Fibroblast of skin of right biceps (primary cell): ENCODE measurements around the gene HARBI1.
A peak's percentile ranks its signal among the peaks of the same experiment; 100 is the strongest.

Experiments
- DNase-seq: peaks from one replicate; pipeline ENCODE4 v3.0.0-alpha.2; 2013

The HARBI1 gene, protein sequence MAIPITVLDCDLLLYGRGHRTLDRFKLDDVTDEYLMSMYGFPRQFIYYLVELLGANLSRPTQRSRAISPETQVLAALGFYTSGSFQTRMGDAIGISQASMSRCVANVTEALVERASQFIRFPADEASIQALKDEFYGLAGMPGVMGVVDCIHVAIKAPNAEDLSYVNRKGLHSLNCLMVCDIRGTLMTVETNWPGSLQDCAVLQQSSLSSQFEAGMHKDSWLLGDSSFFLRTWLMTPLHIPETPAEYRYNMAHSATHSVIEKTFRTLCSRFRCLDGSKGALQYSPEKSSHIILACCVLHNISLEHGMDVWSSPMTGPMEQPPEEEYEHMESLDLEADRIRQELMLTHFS

DNA sequence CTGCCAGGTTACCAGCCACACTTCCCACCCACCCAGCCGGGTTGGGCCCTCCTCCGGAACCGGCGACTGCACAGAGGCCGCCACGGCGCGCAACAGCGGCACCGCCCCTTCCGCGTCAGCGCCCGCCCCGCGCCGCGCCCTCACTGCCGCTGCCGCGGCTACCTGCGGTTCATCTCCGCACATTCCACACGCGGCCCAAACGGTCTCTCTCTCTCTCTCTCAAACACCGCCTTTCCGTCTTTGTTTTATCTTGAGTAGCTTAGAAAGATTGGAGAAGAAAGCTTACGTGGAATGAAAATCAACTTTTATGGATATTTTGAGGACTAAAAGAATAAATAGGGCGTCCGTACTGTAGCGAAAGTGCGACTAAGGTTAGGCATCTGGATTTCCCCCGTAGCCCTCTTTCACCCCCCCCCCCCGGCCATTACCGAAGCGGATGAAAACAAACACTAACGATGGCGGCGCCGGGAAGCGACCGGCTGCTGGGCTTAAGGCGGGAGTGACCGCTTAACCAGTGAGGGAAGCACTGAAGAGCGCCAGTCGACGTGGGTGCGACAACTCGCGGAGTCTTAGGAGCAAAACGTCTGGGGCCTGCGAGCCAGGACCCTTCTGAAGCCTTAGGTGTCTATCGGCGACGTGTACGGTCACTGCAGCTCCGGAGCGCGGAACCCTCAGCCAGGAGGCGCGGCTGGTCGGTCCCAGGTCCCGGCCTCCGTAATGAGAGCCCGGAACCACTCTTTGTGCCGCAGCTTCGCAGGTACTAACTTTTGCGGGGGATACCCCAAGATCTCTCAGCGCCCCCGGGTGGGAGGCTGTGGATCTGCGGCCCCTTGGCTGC is at the start of gene HARBI1, which contains the start of gene ATG13:
Gene HARBI1 (minus strand): TSS at position 94 of the 838 bp plus-strand sequence. CDS start 990 bp downstream, outside the sequence.
Gene ATG13 (plus strand): TSS at position 420 of the 838 bp plus-strand sequence. CDS start 26,739 bp downstream, outside the sequence.
- peak; percentile 90 for DNase-seq

DNA sequence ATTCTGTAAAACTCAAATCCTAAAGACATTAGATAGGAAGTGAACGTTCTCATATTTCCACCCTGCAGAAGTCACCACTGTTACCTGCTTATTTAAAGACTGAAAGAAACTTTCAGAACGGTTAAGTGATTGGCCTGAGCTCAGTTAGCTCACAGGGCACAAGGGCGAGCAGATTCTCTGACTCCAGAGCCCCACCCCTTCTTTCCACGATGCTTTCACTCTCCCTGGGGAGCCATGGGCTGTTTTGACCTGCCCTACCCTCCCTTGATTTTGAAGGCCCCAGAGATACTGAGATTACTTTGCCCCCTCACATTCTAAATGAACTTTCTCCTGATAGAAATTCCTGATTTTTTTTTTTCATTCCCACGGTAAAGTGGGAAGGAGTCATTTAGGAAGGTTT is 49.5 kb upstream of the HARBI1 start:
- DNase-seq = no peak

DNA sequence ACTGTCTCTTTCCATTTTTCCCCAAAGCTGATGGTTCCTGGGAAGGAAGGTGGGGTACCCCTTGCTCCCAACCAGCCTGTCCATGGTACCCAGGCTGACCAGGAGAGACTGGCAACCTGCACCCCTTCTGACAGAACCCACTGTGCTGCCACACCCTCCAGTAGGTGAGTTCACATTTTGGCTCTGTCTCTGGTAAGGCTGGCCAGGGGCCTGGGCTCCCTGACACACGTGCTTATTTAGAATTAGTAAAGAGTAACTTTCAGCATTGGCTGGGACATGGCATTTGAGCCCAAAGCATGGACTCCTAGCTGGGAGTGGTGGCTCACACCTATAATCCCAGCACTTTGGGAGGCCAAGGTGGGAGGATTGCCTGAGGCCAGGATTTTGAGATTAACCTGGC is 48.3 kb upstream of the HARBI1 start:
- DNase-seq = no peak

DNA sequence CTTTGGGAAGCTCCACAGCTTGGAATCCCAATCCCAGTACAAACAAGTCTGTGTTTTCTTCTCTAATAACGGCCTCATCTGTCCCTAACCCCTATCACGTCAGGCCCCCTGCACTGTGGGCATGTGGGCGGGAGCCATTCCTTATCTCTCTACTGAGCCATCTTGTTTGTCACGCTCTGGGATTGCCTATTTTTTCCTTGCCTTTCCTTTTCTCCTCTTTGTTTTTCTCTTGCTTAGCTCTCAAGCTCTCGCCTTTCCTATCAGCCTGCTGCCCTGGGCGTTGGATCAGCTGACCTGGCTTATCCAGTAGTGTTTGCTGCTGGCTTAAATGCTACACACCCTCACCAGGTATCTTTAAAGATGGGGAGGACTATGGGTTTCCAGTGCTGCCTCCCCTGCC is 47.6 kb upstream of the HARBI1 start:
- DNase-seq = no peak

DNA sequence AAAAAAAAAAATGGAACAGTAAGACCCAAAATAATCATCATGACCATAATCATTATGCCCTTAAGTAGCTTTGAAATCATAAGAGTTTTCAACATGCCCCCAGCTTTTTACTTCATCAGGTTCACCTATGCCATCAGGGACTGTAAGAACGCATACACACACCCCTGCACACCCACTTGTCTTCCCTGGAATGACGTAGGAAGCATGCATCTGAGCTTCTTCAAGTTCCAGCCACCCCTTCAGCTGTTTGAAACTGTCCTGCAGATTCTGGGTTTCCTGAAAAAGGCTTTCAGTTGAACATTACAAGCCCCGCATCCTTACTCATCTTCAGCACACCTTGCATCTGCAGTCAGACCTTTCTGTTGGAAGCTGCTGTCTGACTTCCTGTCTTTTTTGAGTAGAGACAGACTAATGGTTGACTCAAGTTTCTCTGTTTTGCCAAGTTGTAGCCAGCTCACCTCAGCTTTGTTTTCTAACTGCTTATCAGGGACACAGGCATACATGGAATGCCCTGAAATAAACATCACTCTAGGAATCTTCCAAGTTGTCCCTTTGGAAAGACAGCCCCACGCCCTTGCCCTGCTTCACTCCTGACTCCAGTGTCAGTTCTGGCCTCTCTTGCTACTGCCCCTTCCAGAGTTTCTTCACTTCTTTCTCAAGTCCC is 46.4 kb upstream of the HARBI1 start:
- DNase-seq = no peak

DNA sequence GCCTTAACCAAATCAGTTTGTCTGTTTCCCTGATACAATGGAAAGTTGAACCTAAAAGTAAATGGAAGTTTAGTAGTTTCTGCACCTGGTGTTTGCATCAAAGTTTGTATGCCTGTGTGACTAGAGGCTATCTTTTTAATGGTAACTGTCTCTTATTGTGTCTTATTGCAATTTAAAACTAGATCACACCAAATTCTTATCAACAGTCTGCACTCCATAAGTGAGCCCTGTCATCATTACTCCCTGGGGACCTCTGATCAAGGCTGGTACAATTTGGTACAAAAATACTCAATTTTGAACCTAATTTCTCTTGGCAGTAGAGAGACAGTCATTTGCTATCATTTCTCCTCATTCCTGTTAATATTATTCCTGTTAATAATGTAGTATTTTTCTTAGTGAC is 45.3 kb upstream of the HARBI1 start:
- no peak for DNase-seq

DNA sequence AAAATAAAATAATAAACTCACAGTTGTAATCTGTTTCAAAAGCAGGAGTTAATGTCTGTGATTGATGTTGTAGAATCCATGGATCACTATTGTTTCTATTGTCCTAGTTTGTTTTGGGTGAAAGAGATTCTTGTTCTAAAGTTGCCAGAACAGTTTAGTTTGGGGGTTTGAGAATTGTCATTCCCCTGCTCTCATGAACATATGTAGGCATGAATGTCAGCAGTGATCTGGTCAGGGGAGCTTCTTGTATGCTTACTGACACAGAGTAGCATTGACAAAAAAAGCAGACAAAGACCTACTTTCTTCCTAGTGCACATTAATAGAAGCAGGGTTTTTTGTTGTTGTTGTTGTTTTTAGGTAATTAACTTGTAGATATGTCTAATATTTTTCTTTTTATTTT is 44.8 kb upstream of the HARBI1 start:
- DNase-seq = no peak

DNA sequence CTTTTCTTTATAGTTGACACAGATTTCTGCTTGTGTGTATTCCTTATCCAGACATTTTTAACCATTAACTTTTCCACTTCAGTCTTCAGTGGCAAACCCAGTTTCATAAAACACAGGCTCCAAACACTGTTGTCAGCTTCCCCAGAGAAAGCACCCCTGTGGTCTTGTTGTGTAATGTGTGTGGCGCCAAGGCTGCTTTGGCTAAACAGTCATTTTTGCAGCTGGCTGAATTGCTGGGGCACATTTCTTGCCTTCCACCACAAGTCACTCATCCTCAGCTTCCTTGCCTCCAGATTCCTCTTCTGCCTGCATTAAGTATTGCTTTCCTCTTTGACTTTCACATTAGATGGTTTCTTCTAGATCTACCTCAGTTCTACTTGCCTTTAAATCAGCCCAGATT is 42.9 kb upstream of the HARBI1 start:
- DNase-seq = peak; percentile 31

DNA sequence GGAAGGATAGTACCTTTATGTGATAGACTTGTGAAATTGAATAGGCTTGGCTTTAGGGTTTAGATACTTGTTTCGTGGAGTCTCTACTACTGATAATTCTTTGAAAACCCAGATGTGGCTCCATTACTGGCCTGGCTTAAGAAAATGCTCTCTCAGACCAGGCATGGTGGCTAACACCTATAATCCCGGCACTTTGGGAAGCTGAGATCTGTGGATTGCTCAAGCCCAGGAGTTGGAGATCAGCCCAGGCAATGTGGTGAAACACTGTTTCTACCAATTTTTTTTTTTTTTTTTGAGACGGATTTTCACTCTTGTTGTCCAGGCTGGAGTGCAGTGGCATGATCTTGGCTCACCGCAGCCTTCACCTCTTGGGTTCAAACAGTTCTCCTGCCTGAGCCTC is 41.2 kb upstream of the HARBI1 start:
- DNase-seq = peak; percentile 46

DNA sequence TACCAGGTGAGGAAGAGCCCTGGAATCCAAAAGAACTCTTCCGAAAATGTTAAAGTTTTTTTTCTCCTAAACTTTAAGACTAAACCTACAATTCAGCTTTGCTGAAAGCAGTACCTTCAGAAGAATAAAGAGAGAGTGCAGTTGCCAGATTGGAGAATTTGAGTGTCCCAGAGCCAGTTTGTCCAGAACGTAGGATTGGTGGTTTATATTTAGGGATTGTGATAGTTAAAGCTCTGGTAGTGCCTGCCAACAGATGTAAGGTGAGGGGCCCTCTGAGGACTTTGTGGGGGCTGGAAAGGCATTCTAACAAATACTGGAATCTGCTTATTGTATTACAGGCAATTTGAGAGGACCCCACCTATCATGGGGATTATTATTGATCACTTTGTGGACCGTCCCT is 40.2 kb upstream of the HARBI1 start:
- DNase-seq = no peak

DNA sequence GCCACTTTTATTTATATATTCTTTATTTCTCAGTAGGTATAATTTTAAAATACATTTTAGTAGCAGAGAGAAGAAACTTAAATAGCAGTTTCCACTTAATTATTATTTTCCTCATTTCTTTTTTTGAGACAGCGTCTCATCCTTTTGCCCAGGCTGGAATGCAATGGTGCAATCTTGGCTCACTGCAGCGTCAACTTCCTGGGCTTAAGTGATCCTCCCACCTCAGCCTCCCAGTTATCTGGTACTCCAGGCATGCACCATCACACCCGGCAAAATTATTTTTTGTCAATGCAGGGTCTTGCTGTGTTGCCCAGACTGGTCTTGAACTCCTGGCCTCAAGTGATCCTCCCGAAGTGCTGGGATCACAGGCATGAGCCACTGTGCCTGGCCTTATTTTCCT is 38.6 kb upstream of the HARBI1 start:
- no peak for DNase-seq

DNA sequence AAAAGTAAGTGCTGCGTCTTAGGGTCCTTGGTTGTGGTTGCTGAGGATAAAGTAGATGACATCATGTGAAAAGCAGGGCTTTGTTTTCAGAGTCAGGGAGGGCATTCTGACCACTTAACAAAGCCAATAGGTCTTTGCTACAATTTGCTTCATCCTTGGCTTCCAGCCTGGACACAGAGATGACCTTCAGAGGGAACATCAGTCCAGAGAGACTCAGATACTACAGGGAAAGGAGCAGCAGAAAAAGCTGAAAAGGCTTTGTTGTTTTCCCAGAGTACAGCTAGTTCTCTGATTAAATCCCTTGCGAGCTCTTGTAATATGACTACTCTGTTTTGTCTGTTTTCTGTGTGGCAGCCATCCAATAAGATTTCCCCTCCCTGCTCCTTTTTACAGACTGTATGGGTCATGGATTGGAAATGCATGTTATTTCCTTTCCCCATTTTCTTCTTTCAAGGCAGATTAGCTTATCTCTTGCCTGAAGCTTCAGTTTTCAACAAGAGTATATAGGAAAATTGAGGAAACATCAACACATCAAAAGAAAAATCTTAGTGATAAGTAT is 32.2 kb upstream of the HARBI1 start:
- DNase-seq = peak; percentile 97

DNA sequence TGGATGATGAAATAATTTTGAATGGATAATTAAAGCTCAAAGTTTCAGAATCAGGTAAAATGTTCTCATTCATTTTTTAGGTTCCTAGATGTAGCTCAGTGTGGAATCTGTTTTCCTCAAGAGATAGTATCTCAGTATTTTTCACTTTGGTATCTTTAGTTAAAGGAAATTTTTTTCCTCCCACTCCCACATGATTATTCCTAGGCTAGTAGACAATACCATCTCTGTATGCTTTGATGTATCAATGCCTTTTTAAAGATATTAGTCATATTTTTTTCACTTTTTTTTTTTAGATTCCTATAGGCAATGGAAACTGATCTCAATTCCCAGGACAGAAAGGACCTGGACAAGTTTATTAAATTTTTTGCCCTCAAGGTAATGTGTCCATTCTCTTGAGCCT is 27.0 kb upstream of the HARBI1 start:
- no peak for DNase-seq

DNA sequence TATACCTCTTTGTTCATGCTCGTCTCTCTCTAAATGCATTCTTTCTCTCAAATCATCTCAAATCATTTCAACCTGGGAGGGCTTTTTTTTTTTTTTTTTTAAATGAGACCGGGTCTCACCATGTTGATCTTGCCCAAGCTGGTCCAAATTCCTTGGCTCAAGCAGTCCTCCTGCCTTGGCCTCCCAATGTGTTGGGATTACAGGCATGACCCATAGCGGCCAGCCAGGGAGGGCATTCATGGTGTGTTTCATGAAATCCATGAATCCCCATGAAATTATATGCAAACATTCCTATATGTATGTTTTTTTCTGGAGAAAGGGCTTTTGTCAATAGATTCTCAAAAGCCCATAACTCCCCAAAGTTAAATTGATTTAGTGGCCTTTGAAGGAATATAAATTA is 26.5 kb upstream of the HARBI1 start:
- DNase-seq = no peak

DNA sequence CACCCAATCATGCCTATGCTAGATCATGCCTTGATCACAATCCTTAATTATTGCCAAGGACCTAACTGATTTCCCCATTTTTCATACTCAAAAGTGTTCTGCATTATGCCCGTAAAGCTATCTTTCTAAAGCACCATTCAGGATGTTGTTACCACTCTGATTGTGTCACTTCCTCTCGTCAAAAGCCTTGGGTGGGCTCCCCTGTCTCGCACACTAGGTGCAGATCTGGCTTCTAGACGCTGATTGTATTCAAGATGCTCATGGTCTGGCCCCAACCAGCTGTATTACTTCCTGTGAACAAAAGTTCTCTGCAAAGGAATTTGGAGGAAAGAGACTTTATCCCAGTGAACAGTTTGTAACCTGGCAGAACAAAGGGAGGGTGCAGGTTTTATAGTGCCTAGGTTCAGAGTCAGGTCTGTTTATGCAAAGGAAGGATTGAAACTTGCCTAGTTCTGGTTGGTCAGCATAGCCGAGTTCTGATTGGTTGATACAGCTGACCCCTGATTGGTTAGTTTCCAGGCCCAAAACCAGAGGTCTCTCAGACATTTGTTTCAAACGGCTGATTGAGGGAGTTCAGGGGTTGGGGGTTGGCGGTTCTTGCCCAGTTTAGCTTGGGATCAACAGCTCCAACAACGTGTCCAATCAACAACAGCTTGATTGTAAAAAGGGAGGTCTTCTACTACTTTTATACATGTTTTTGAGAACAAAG is 25.8 kb upstream of the HARBI1 start:
- DNase-seq = no peak

DNA sequence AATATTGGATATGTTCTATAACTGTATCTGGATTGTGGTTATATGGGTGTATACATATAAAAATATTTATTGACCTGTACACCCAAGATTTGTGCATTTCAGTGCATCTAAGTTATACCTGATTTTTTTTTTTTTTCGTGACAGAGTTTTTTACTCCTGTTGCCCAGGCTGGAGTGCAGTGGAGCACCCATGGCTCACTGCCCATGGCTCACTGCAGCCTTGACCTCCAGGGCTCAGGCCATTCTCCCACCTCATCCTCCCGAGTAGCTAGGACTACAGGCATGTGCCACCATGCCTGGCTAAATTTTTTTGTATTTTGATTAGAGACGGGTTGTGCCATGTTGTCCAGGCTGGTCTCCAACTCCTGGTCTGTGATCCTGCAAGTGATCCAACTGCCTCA is 24.6 kb upstream of the HARBI1 start:
- no peak for DNase-seq

DNA sequence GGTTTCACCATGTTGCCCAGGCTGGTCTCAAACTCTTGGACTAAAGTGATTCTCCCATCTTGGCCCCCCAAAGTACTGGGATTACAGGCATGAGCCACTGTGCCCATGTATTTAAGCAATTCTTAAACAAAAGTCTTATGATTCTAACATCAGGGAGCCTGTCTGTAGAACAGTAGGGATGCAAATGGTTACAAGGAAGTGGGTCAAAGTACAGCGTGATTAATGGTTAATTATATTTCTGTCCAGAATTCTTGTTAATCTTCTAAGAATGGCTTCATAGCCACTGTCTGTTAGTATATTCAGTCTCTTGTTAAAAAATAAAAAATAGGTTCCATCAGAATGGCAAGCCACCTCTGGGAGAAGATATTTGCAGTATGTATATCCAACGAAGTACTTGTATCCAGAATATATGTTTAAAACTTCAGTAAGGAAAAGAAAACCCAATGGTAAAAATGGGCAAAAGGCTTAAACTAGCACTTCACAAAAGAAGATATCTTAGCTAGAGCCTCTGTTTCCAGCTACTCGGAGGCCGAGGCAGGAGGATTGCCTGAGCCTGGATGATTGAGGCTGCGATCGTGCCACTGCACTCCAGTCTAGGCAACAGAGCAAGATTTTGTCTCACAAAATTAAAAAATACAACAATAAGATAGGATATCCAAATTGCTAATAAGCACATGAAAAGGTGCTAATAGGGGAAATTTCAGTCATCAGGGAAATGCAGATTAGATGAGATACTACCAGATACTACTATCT is 23.2 kb upstream of the HARBI1 start:
- no peak for DNase-seq

DNA sequence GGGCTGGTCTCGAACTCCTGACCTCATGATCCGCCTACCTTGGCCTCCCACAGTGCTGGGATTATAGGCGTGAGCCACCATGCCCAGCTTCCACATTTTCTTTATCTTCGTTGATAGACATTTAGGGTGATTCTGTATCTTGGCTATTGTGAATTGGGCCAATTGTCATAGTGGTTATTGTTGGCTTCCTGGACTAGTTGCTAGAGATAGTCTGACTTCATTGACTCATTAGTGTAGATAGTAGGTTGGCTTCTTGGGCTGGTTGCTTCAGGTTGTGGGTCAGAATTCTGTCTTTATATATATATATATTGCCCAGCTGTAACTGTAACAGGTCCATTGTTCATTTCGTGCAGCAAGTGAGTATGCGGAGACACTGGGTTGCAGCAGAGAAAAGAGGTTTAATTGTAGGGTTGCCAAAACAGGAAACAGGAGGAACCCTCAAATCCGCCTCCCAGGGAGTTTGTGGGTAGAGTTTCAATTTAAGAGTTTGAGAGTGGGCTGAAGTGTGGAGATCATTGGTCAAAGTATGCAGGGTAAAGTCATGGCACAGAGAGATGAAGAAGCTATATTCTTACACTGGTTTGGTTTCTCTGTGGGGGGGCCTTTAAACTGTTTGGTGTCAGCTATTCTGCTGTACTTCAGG is 22.3 kb upstream of the HARBI1 start:
- no peak for DNase-seq

DNA sequence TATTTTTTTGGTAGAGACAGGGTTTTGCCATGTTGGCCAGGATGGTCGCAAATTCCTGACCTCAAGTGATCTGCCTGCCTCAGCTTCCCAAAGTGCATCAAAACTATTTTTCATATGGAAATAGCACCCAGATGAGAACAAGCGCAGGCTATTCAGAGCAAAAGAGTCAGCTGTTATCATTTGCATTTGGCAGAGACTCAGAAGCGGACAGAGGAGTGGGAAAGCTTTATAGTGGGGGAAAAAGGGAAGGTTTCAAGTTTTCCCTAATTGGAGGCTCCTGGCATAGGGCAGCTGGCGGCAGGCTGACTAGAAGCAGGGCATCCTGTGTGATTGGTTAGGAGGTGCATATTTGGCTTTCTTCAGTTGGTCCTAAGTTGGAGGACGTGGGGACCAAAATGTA is 20.5 kb upstream of the HARBI1 start:
- no peak for DNase-seq

DNA sequence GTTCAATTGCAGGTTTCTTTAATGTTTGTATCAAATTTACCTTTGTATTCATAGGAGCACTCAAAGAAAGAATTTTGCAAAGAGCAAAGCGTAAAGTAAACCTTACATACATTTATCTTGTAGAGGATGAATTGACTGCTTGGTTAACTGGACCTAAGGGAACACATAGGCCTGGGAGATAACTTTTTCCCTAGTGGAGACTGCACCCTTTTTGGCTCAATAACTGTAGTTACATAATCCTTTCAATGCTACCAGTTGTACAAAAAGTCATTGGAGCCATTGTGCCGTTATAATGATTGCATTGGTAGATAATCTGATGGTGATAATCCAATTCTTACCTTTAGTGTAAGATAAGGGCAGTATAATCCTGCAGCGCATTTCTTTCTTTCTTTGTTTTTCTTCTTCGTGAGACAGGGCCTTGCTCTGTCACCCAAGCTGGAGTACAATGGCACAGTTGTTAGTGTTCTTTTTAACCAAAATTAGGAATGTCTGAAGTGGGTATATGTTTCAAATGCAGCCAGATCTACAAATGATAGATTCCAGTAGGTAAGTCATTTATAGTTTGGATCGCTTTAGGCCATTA is 18.6 kb upstream of the HARBI1 start:
- no peak for DNase-seq
